ENCODE results near the gene BCORL1. TPM values are rescaled to one million over a fixed set of nuclear protein-coding genes. Genes with fewer than 3 reads are reported as not detected.

BCORL1 gene
- total and polyA plus RNA-seq, 2 of the 4 experiments (the other 2 are of a cell fraction) = 0.54 to 1.6 TPM

DNA sequence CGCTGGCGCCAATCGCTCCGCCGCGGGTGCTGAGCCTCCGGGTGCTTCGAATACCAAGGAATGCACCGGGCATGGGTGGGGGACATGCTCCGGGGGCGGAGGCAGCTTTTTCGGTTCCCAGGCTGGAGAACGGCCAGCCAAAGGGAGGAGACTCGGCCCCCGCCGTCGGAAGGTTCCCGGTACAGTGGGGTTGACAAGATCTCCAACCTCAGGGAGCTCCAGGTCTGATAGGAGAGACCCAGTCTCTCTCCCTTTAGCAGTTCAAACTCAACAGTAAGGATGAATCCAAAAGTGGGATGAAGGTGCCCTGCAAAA lies 29.1 kb upstream of the BCORL1 start:
- no peak overlapping the region for H4K8ac ChIP-seq (ENCODE audit: low read depth in 2 of 2, low read length in 2 of 2)
- intact Hi-C loops (cut with micrococcal nuclease) (no loop called here), dilution Hi-C loops (cut with HindIII; ENCODE audit: low sequenced_read_pairs, unreplicated experiment) (no loop called here), in situ Hi-C loops (cut with MboI; ENCODE audit: low sequenced_read_pairs) (no loop called here)
- peaks cover 9% of the 10 kb centered on the region for H3K27me3 ChIP-seq (ENCODE audit: control insufficient read depth, insufficient read depth, low read length)
- no peak overlapping the region for H2BK120ac ChIP-seq (ENCODE audit: low read depth, low read length)
- no peak overlapping the region for H2BK15ac ChIP-seq (ENCODE audit: low read depth, low read length)
- H3K14ac ChIP-seq (replicated peaks; ENCODE audit: low read depth, low read length) = no peak overlapping the region
- H3K9me3 ChIP-seq (ENCODE audit: control insufficient read depth, insufficient read depth, low read length) = no peaks in the 10 kb centered on the region
- CTCF ChIA-PET = no interaction called here
- H3K9me1 ChIP-seq (ENCODE audit: insufficient read depth, low read length) = no peaks in the 10 kb centered on the region
- no peak overlapping the region for H3K9ac ChIP-seq (ENCODE audit: low read depth, low read length)
- H2BK5ac ChIP-seq (ENCODE audit: low read depth, low read length, poor library complexity, severe bottlenecking) = no peak overlapping the region
- no peaks in the 10 kb centered on the region for H3K79me1 ChIP-seq (ENCODE audit: low read depth in 1 of 2, low read length in 2 of 2)
- H4K5ac ChIP-seq (ENCODE audit: low read depth, low read length) = no peak overlapping the region
- no peak overlapping the region for H3K56ac ChIP-seq (ENCODE audit: extremely low read depth, insufficient read depth, low read length)
- H3K4ac ChIP-seq (ENCODE audit: low read depth, low read length) = no peak overlapping the region
- no peak for ATAC-seq (ENCODE audit: low read depth)
- H2AFZ ChIP-seq (replicated peaks; ENCODE audit: low read length, poor library complexity) = no peak overlapping the region
- H2AK9ac ChIP-seq (replicated peaks; ENCODE audit: low read depth, low read length, poor library complexity) = no peak overlapping the region
- DNase-seq = no peak
- POLR2A ChIA-PET (ENCODE audit: unreplicated experiment) = no interaction called here
- no peak overlapping the region for H3K4me2 ChIP-seq (ENCODE audit: low read depth, low read length)
- H4K20me1 ChIP-seq (ENCODE audit: insufficient read depth, low read length) = no peaks in the 10 kb centered on the region
- no peak overlapping the region for H3K4me3 ChIP-seq (ENCODE audit: insufficient read depth, low read depth, low read length)
- H2BK20ac ChIP-seq (ENCODE audit: low read depth, low read length) = no peak overlapping the region
- BruUV-seq (replicated peaks) = no TSS peak
- H4K91ac ChIP-seq (ENCODE audit: insufficient read depth, low read depth, low read length) = no peak overlapping the region
- H3K18ac ChIP-seq (ENCODE audit: low read depth, low read length) = no peak overlapping the region
- H2AK5ac ChIP-seq (ENCODE audit: low read depth, low read length) = no peak overlapping the region
- H3K27ac ChIP-seq (ENCODE audit: insufficient read depth, low read length) = no peak overlapping the region
- TF ChIP-seq, protein P1, sequence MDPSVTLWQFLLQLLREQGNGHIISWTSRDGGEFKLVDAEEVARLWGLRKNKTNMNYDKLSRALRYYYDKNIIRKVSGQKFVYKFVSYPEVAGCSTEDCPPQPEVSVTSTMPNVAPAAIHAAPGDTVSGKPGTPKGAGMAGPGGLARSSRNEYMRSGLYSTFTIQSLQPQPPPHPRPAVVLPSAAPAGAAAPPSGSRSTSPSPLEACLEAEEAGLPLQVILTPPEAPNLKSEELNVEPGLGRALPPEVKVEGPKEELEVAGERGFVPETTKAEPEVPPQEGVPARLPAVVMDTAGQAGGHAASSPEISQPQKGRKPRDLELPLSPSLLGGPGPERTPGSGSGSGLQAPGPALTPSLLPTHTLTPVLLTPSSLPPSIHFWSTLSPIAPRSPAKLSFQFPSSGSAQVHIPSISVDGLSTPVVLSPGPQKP (IDR thresholded peaks at IDR 0.05; ENCODE audit: borderline replicate concordance, low read depth, low read length) = no peak
- TF ChIP-seq FOS (IDR thresholded peaks at IDR 0.05; ENCODE audit: low read depth, low read length) (no peak), SMC3 (IDR thresholded peaks at IDR 0.05; ENCODE audit: low read depth, low read length) (no peak)
- no peaks in the 10 kb centered on the region for H3K4me1 ChIP-seq (ENCODE audit: control insufficient read depth, insufficient read depth, low read length)
- no CpG with 5 or more reads among the region's 18 CpGs for WGBS, 2 experiments (ENCODE audit: extremely low coverage in 2 of 2, insufficient read length in 1 of 2)
- no peak overlapping the region for H3K23ac ChIP-seq (ENCODE audit: low read depth, low read length)
- no peaks in the 10 kb centered on the region for H3K36me3 ChIP-seq (ENCODE audit: control insufficient read depth, insufficient read depth, low read length)

Measured in IMR-90 (cell line).